Measurements from ENCODE around the gene GPC5.

Gene GPC5

DNA sequence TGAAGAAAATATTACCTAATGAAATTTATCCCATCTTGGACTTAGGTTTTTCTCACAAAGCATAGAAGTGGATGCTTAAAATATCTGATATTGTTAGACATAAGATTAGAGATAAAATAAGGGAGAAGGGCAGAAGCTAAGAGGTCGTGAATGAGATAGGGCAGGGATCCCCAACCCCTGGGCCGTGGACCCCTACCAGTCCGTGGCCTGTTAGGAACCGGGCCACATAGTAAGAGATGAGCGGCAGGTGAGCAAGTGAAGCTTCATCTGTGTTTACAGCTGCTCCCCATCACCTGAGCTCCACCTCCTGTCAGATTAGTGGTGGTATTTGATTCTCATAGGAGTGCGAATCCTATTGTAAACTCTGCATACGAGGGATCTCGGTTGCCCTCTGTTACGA is 202.9 kb downstream of the GPC5 start:
- no peak for DNase-seq

DNA sequence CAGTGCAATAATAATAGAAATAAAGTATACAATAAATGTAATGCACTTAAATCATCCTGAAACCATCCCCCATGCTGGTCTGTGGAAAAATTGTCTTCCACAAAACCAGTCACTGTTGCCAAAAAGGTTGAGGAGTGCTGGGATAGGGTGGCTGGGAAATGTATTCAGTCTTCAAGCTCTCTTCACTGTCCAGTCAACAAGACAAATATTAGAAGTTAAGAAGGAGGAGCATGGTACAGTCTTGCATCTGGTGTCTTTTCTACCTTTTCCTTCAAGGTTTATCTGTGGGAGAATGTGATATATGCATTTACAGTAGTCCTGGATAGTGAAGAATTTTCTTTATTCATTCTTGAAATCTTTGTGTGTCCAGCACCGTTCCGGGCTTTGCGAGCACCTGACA is 203.4 kb downstream of the GPC5 start:
- DNase-seq = no peak

DNA sequence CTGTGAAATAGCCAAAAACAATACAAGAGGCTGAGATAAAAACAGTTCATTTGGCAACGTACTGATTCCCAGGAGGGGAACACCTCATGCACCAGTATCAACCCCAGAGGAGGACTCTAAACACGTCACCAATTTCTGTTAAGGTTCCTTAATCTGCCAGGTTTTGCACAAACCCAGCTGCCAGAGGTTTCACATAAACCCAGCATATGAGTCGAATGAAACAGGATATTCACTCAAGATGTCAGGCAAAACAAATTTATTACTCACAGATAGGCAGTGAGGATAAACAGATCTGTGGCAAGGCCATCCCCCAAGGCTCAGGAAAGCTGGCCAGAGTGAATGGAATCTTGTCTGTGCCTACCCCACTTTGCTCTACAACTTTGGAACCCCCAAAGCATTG is 210.9 kb downstream of the GPC5 start:
- DNase-seq = no peak

DNA sequence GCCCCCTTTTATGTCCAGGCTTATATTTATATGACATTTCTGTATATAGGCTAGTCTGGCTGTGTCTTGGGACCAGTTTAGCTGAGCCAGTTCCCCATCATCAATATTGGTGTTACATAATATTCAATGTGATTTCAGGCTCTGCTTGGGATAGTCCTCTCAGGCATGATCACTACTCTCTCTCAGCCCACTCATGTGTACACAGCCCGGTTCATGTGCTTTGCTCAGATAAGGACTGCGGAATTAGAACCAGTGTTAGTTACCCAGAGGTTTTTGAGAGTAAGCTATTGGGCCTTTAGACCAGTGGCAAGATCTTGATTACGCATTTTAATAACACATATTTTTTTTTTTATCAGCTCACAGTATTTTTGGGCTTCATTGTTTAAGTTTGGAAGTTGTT is 219.9 kb downstream of the GPC5 start:
- no peak for DNase-seq

DNA sequence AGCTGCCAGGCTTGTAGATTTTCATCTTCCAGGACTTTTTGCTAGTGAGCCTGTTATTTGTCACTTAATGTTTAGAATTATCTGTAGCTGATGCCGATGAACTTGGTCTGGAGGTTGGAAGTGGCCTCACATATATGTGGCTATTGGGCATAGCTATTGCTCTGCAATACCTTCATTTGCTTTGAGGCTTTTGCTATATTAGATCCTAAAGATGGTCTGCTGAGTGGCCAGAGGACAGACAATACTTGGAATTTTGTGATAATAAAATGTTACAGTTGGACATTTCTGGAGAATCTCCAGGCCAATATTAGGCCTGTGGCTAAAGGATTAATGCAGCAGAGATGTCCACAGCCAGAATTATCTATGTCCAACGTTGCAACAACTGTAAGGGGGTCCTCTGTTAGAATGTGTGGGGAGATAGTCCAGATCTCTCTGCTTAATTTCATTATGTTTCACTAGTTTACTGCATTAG is 222.3 kb downstream of the GPC5 start:
- DNase-seq = no peak

DNA sequence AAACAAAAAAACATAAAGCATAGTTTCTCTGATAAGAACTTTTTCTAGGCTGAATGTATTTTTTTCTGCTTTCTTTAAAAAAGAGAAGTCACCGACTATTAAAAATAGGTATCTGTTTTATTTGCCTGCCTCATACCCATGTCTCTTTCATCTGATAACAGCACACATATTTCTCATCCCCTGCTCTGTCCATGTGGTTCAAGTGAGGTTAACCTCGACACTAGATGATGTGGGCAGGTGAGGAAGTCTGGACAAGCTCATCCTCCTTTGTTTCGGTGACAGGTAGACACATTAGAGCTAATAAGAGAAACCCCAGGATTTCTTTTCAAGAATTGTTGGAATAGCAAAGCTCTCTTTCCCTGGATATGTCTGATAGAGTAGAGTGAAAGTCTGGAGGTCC is 222.7 kb downstream of the GPC5 start:
- no peak for DNase-seq

DNA sequence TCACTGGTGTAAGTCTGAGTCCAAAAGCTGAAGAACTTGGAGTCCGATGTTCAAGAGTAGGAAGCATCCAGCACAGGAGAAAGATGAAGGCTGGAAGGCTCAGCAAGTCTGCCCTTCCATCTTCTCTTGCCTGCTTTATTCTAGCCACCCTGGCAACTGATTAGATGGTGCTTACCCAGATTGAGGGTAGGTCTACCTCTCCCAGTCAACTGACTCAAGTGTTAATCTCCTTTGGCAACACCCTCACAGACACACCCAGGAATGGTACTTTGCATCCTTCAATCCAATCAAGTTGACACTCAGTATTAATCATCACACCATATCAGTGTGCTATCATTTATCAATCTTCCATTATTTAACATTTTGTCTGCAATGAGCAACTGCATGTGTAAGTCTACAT is 223.5 kb downstream of the GPC5 start:
- DNase-seq = no peak

DNA sequence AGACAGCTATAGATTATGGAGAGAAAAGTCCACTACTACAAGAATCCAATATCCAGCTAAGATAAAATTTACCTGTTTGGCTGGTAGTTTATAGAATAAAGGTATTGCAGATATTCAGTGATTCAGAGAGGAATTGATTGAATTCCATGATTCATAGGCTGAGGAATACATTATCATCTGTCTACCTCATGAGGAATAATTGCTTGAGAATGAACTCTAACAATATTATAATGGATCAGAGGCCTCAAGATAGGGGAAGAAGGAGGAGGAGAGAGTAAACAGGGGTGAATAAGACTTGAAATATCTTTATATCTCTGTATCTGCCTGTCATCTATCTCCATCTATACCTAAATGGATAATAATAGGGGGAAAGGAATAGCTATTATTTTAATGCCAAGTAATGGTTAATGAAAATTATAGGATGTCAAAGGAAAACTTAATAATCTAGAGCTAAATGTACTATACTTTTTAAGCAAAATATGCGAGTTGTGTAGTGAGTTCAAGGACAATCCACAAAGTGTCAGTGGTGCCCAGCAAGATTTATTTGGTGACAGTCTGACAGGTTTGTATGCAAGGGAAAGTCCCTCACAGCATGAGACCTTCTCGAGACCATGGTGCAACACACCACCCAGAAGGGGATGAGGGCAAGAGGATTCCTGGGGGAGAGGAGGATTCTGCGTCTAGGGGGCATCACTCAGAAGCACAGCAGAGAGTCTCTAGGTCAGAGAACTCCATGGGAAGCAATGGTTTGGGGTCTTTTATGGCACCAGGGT is 224.5 kb downstream of the GPC5 start:
- DNase-seq = no peak

DNA sequence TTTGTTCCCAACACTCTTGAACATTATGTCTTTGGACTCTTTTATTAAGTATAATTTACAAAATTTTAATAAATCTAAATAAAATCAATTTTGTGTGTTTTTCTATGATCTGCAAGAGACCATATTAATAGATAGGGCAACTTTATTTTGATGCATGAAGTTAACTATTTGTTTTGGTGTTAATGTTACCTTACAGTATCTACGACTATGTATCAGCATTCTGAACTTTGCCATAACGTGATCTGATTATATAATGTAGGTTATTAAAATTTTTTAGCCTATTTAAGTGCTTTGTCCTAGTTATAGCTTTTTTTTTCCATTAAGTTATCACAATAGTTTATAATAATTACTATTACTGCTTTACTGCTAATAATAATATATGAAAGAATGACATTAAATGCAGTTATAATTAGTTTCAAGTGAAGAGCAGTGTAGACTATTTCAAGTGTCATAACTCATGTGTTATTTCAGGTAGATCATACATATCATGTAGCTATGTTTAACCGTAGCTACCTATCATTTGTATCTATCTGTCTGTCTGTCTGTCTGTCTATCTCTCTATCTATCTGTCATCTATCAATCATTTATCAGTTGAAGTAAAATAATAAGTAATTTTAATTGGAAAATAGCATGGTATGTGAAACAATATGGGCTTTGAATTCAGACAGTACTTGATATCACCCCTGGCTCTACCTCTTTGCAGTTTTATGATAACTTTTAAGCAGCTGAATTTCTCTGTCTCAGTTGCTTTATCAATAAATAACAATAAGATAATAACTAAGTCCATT is 229.7 kb downstream of the GPC5 start:
- no peak for DNase-seq

DNA sequence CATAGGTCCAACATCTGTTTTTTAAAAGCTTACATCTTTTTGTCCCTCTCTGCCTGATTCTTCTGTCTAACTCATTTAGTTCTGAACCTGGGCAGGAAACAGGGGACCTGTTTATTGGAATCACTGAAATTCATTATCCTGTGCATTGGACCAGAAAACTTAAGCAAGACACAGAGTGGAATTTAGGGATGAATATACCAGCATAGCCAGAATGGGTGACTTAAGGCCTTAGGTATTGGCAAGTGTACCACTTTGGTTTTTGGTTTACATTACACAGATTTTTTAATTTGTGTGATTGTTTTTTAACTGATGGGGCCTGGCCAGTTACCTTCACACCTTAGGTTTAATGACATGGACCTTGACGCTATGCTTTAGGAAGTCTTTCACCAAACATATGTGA is 232.5 kb downstream of the GPC5 start:
- no peak for DNase-seq

DNA sequence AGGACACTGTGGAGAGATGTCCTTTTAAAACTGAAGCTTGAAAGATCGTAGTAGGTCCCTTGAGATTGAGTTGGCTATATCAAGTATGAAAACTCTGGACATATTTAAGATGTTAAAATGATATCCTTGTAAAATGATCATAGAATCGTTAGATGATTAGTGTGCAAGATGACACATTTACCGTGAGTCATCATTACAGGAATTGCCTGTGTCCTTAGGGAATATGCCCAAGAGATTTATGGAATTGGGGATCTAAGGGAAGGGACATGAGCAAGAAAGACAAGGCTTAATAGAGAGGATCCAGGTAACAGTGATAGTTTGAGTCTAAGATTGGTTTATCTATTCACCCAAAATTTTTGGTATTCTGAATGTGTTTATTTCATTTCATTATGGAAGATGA is 233.7 kb downstream of the GPC5 start:
- DNase-seq = no peak

DNA sequence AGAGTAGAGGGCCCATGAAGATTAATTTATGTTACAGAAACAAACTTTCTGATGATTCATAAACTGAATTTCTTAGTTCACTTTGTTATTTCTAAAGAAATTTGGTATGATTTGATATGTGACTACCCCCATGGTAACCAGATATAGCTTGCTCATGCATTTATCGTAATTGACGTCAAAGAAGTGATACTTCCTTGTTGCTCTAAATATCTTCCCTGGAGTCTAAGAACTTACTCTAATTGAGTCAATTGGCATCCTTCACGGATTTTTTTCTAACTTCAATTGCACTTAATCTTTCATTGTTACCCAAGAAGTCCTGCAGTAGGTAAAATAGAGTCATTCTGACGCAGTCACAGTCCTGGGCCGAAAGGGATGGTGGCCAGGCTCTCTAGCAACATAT is 240.9 kb downstream of the GPC5 start:
- no peak for DNase-seq

DNA sequence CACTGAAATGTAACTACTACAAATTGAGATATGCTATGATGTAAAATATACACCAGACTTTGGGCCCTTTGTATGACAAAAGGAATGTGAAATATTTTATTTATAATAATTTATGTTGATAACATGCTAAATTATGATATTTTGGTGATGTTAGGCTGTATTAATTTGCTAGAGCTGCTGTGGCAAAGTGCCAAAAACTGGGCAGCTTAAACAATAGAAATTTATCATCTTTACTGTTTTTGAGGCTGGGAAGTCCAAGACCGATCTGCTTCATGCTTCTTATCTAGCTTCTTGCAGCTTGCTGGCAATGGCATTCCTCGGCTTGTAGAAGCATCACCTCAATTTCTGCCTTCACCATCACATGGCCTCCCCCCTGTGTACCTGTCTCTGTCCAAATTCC is 245.0 kb downstream of the GPC5 start:
- DNase-seq = no peak

DNA sequence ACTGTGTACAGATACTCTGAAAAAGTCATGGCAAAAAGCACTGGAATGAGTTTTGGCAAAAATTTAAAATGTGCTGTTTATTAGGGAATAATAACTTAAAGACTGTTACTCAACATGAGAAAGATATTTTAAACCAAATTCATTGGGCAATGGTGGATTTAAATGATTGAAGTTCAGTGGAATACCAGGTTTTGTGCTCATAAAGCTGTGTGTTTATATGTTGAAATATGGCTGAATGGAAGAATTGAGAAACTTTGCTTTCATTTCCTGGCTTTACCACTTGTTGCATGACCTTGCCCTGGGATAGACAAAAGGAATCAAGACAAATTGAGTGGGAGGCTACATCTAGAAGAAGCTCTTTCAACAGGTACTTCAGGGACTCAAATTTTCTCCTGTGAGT is 246.4 kb downstream of the GPC5 start:
- DNase-seq = no peak

DNA sequence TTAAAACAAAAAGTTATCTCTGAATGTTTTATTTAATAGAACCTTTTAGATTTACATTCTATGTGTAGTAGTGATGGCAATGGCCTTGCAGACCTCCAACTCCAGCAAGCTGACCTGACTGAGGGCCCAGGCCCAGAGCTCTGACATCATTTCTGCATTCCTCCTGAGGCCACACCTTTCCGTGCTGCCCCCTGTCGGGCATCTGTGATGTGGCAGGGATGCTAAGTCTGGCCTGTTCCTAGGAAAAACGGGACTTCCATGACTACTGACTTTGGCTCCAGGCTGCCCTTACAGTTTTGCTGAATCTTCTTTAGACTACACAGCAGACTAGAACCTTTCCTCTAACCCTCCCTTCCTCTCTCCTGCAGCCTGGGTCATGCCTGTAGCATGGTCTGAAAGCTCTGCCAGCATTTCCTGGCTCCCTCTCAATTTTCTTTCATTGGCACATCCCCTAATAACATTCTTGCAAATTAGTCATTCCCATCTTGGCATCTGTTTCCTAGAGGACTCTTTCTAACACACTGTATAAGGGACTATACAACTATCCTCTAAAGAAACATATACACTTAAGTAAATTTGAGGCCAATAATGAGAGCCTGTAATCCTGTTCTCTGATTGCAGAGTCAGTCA is 249.1 kb downstream of the GPC5 start:
- DNase-seq = no peak

DNA sequence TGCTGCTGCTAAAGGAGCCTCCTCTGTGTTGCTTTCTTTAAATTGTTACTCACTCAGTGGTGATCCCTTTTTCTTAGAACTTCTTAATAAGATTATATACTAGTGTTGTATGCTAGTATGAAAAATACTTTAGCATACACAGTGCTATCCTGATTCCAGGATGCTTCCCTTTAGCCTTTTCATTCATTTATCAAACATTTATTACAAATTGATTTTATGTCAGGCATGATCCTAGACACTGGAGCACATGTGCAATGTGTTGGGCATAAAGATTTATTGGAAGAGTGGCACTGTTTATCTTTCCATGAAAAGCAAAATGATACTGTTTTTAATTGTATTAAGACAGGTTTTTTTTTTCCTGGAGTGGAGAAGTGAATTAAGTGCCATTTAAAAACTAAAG is 249.6 kb downstream of the GPC5 start:
- no peak for DNase-seq

DNA sequence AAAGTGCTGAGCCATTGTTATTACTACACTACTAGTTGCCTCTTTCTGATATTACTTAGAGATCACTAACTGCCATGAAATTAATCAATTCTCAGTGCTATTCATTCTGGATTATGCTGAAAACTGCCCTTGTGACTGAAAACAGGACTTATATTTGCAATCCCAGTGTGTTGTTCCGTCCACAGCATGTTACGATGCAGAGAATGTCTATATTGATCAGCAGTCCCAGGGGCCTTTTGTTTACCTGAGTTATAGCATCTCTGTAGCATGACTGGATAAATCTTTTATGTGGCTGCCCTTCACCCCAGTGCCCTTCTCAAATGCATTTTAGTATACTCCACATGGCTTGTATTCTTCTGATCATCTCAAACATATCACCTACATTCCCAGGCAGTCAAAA is 251.0 kb downstream of the GPC5 start:
- DNase-seq = no peak

DNA sequence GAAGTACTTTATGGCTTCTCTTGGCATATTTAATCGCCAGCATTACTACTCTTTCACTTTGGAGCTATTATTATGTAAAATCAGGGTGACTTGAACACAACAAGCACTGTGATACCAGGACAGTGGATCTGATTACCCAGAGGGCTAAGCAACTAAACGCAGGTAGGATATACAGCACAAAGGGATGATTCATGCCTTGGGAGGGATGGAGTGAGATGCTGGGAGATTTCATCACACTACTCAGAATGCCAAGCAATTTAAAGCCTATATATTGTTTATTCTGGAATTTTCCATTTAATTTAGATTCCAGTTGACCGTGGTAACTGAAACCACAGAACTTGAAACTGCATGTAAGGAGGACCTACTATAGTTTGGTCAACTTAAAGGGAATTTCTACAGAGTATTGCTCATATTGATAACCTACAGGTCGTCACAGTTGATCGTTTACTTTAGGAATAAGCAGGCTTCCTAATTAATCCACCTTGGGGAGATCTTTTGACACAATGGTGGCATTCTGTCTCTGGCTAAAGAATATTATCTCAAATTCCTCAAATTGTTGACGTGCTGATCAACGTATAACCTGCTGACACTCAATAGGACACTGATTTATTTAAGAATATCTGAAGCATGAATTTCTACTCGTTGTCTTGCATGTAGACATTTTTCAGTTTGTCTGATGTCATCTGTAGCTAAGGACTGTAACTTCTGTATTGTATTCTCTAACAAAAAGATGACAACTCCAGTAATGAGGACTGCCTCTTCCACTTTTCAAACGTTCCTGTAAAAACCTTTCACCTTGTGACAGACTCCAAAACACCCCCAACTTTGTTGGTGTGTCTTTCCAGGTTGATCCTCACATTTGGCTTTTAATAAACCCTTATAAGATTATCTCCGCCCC is 254.2 kb downstream of the GPC5 start:
- no peak for DNase-seq

DNA sequence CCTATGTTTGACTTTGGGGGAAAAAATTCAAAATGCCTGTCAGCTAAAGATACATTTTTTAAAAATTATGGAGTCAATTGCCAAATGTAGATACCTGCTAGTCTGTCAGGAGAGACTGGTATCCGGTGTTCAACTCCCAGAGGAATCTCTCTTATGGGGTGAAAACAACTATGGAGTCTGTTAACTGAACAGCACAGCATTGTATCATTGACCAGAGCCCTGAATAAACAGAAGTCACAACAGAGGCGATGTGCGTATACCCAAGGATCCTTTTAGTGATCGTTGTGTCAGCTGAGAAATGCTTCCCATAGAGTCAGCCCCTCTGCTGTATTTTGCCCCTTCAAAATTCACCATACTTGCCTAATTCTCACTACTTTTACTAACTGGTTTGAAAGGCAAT is 257.3 kb downstream of the GPC5 start:
- no peak for DNase-seq

DNA sequence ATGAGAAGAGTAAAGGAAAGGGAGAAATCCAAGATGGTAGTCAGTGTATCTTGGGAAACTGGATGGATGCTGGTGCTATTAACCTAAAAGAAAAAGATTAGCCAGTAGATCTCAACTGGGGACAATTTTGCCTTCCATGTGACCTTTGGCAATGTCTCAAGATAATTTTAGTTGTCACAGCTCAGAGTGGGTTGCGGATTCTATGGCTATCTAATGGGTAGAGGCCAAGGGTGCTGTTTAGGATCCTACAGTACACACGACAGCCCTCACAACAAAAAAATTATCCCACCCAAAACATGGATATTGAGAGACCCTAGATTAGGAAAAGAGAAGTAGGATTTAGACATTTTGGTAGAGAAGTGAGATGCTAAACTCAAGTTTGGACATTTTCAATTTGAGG is 258.9 kb downstream of the GPC5 start:
- no peak for DNase-seq

DNA sequence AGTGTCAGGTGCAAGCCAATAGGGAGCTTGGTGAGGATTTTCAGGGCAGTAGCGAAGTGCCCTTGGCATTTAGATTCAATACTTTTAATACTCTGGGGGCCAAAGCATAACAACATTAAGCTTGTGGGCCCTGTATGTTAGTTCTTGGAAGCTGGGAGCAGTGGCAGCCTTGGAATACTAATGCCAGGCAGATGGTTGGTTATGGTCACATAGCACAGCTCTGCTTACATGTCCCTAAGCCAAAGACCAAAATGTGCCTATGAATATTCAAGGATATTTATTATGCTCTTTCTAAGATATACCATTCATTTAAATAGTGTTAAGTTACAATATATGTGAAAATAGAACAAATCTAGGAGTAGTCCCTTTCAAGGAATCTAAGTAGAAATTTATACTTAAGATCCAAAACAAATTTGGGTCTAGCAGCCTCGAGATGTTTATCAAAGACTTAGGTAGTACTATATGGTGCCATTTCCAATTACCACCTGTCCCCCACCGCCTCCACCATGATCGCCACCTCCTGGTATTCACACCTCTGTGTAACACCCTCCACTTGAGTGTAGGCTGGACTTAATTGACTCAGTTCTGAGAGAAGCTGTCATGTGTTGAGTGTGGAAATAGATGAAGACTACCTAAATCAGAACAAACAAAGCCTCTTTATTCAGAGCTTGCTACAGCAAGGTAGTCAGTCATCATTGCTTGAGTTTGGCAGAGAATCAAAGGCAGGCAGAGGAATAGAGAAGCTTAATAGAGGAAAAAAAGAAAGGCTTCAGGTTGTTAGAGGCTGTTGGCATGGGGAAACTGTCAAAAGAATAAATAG is 261.0 kb downstream of the GPC5 start:
- DNase-seq = no peak

DNA sequence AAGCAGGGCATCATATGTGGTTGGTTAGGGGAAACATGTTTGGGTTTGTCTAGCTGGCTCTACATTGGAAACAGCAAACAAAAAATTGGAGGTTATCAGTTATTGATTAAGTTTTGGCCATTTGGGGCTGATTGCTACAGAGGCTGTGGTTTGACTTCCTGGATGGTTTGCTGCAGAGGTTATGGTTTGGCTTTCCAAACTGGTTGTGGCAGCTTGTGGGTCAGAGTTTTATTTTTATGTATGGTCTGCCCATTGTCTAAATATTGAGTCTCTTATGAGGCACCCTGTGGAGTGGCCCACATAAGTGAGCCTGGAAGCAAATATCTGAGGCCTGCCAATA is 261.6 kb downstream of the GPC5 start:
- no peak for DNase-seq

Measured in CD4-positive, alpha-beta T cell treated with Interferon gamma for 1 hour (primary cell).